ENCODE results near the gene SESN3. TPM values are rescaled to one million over a fixed set of nuclear protein-coding genes. Genes with fewer than 3 reads are reported as not detected.
"Not testable (repeated sequence)": the region's sequence is repeated elsewhere in the genome, so short reads cannot be mapped to it uniquely, and the experiment has no call there.

SESN3 gene
- total RNA-seq, 5 donors from 2014 or later (not counting 1 experiment from before 2014, with no cell fraction given), result 61.5 to 150 (median 132) TPM

DNA sequence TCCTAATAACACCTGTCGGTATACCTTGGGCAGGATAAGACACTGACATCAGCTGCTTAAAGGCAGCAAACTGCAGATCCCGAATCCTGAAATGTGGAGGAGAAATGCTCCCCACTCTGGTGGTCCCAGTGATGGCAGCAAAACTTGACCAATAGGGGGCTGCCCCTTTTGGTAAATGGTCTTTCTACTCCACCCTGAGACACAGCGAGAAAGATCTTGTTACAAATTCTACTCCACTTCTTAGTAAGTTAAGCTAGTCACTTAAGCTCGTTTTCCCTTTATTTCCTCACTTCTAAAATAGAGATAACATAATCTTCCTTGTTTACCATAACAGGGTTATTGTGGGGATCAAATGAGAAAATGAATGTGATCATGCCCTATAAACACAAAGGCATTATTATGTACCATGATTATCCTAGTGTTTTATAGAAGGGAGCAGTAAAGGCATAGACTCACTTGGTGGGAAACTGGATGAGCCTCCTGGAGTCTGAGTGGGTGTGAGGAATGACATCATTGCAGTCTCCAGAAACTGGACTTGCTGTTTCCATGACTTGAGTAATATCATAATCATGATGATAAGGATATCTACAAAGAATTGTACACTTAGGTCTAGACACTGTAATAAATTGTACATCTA, 90.5 kb downstream of the SESN3 start:
- Mint-ChIP-seq H3K9me3 (no peaks in the 10 kb centered on the region), H3K4me3 (no peak overlapping the region), H3K27me3 (peaks cover 22 to 26% of the 10 kb centered on the region in 2 donors), H3K27ac (no peak overlapping the region), H3K4me1 (no peaks in the 10 kb centered on the region), H3K36me3 (no peaks in the 10 kb centered on the region)
- ATAC-seq (replicated peaks in 1 of 4) (no peak), DNase-seq (no peak)
- Histone ChIP-seq H3K27me3 (replicated peaks in 1 of 2; ENCODE audit: control insufficient read depth in 2 of 2, extremely low read depth in 1 of 2, insufficient read depth in 2 of 2, low read length in 1 of 2) (peaks cover 0 to 6% of the 10 kb centered on the region in 2 experiments), H3K9me3 (no peaks in the 10 kb centered on the region), H3K4me3 (ENCODE audit: control insufficient read depth in 1 of 2, extremely low read depth in 1 of 2, low read length in 1 of 2) (no peak overlapping the region), H3K36me3 (ENCODE audit: control insufficient read depth in 2 of 2, extremely low read depth in 1 of 2, insufficient read depth in 1 of 2, low read length in 1 of 2) (no peaks in the 10 kb centered on the region), H3K4me1 (ENCODE audit: control insufficient read depth in 1 of 2, extremely low read depth in 1 of 2, insufficient read depth in 2 of 2, low read length in 2 of 2) (no peaks in the 10 kb centered on the region), H3K27ac (ENCODE audit: low read length) (no peak overlapping the region)
- POLR2A ChIA-PET, result no interaction called here
- CTCF ChIA-PET, result interaction anchor here in 1 of 2 donors (0.5 kb wide), 1 partner anchor 912 kb away, joined by 3 read pairs; no protein-coding TSS in a partner anchor
- WGBS (ENCODE audit: insufficient coverage), result 80% methylated on average over 1 of the region's 4 CpGs

GRCh38 chr11:95138448-95138847, 92.6 kb downstream of the SESN3 start:
- POLR2A ChIA-PET, result no interaction called here
- Mint-ChIP-seq H3K4me3 (no peak overlapping the region), H3K9me3 (no peaks in the 10 kb centered on the region), H3K27ac (no peak overlapping the region), H3K4me1 (no peaks in the 10 kb centered on the region), H3K36me3 (peaks cover 3% of the 10 kb centered on the region), H3K27me3 (peaks cover 3 to 8% of the 10 kb centered on the region in 2 donors)
- no CpG with 5 or more reads among the region's 2 CpGs for WGBS (ENCODE audit: insufficient coverage)
- no peaks in the 10 kb centered on the region for H3K4me1 ChIP-seq (ENCODE audit: control insufficient read depth in 1 of 2, extremely low read depth in 1 of 2, insufficient read depth in 2 of 2, low read length in 2 of 2)
- no peak for DNase-seq
- ATAC-seq (replicated peaks in 1 of 4), result peak in 2 of 4 experiments; percentile 63 to 65
- H3K27me3 ChIP-seq (replicated peaks in 1 of 2; ENCODE audit: control insufficient read depth in 2 of 2, extremely low read depth in 1 of 2, insufficient read depth in 2 of 2, low read length in 1 of 2), result peaks cover 0 to 2% of the 10 kb centered on the region in 2 experiments
- H3K9me3 ChIP-seq, result no peaks in the 10 kb centered on the region
- no peak overlapping the region for H3K27ac ChIP-seq (ENCODE audit: low read length)
- CTCF ChIA-PET, result interaction anchor here in 1 of 2 donors (0.6 kb wide), 1 partner anchor 31 kb away, joined by 4 read pairs; no protein-coding TSS in a partner anchor
- H3K36me3 ChIP-seq (ENCODE audit: control insufficient read depth in 2 of 2, extremely low read depth in 1 of 2, insufficient read depth in 1 of 2, low read length in 1 of 2), result no peaks in the 10 kb centered on the region
- H3K4me3 ChIP-seq (ENCODE audit: control insufficient read depth in 1 of 2, extremely low read depth in 1 of 2, low read length in 1 of 2), result no peak overlapping the region

DNA sequence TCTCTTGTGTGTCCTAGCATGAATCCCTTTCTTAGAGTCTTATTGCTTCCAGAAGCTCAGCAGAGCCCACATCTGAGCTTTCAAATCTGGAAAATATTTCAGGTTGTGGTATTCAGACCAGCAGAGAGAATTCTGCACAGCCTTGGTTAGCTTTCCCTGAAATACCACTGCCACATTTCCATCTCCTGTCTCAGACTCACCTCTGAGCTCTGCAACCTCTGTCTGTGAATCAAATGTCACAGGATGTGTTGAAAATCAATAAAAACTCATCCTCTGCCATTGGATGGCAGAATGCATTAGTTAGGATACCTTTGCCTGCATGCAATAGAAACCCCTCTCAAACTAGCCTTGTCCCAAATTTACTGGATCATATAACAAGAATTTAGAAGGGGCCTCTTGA, 93.7 kb downstream of the SESN3 start:
- ChIA-PET POLR2A (no interaction called here), CTCF (interaction anchor here in 1 of 2 donors (0.9 to 1.1 kb wide), 2 partner anchors 10 to 568 kb away, joined by 3 to 4 read pairs; no protein-coding TSS in a partner anchor)
- Histone ChIP-seq H3K27me3 (replicated peaks in 1 of 2; ENCODE audit: control insufficient read depth in 2 of 2, extremely low read depth in 1 of 2, insufficient read depth in 2 of 2, low read length in 1 of 2) (no peaks in the 10 kb centered on the region), H3K27ac (ENCODE audit: low read length) (no peak overlapping the region), H3K36me3 (ENCODE audit: control insufficient read depth in 2 of 2, extremely low read depth in 1 of 2, insufficient read depth in 1 of 2, low read length in 1 of 2) (no peaks in the 10 kb centered on the region), H3K4me3 (ENCODE audit: control insufficient read depth in 1 of 2, extremely low read depth in 1 of 2, low read length in 1 of 2) (no peak overlapping the region), H3K9me3 (no peaks in the 10 kb centered on the region), H3K4me1 (ENCODE audit: control insufficient read depth in 1 of 2, extremely low read depth in 1 of 2, insufficient read depth in 2 of 2, low read length in 2 of 2) (no peaks in the 10 kb centered on the region)
- H3K4me3 Mint-ChIP-seq, result no peak overlapping the region
- H3K9me3 Mint-ChIP-seq, result no peaks in the 10 kb centered on the region
- H3K36me3 Mint-ChIP-seq, result peaks cover 5% of the 10 kb centered on the region
- no peaks in the 10 kb centered on the region for H3K4me1 Mint-ChIP-seq
- peaks cover 0 to 6% of the 10 kb centered on the region in 2 donors for H3K27me3 Mint-ChIP-seq
- ATAC-seq (replicated peaks in 1 of 4) (no peak), DNase-seq (no peak)
- H3K27ac Mint-ChIP-seq, result no peak overlapping the region

- not testable (repeated sequence) for H3K27me3 Mint-ChIP-seq; DNase-seq; H3K4me1 ChIP-seq (ENCODE audit: control insufficient read depth in 1 of 2, extremely low read depth in 1 of 2, insufficient read depth in 2 of 2, low read length in 2 of 2); H3K36me3 Mint-ChIP-seq; ATAC-seq (replicated peaks in 1 of 4); H3K27ac Mint-ChIP-seq; H3K27ac ChIP-seq (ENCODE audit: low read length); H3K4me3 Mint-ChIP-seq; H3K27me3 ChIP-seq (replicated peaks in 1 of 2; ENCODE audit: control insufficient read depth in 2 of 2, extremely low read depth in 1 of 2, insufficient read depth in 2 of 2, low read length in 1 of 2); H3K4me1 Mint-ChIP-seq; H3K36me3 ChIP-seq (ENCODE audit: control insufficient read depth in 2 of 2, extremely low read depth in 1 of 2, insufficient read depth in 1 of 2, low read length in 1 of 2); H3K9me3 Mint-ChIP-seq; H3K9me3 ChIP-seq; H3K4me3 ChIP-seq (ENCODE audit: control insufficient read depth in 1 of 2, extremely low read depth in 1 of 2, low read length in 1 of 2)
- ChIA-PET CTCF (interaction anchor here (0.5 to 1.1 kb wide), 3 partner anchors 11 to 1326 kb away, joined by 3 to 4 read pairs (median 4); no protein-coding TSS in a partner anchor), POLR2A (interaction anchor here in 1 of 2 donors (0.7 kb wide), 1 partner anchor 651 kb away, joined by 3 read pairs; no protein-coding TSS in a partner anchor)
- WGBS (ENCODE audit: insufficient coverage), result no CpG with 5 or more reads among the region's 4 CpGs
Observed at GRCh38 chr11:95136747-95137146, 94.3 kb downstream of the SESN3 start.

DNA sequence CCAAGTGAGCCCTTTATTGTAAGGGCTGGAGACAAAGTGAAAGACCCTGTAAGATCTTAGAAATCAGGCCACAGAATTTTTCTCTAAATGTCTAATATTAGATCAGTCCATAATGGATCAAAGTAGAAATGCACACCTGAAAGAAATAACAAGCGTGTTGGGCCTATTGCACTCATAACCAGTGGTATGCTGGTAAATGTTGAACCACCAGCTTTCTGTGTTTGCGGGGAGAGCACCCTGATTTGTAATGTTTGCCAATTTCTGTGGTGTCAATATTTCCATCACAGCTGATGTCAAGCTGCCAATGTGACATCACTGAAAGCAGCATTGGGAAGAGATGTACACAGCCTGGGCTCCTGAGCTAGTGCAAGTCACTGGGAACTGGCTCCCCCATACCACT, 95.1 kb downstream of the SESN3 start:
- Mint-ChIP-seq H3K9me3 (no peaks in the 10 kb centered on the region), H3K27ac (no peak overlapping the region), H3K27me3 (no peaks in the 10 kb centered on the region), H3K36me3 (peaks cover 12% of the 10 kb centered on the region), H3K4me1 (no peaks in the 10 kb centered on the region), H3K4me3 (no peak overlapping the region)
- ATAC-seq (replicated peaks in 1 of 4), result no peak
- Histone ChIP-seq H3K27me3 (replicated peaks in 1 of 2; ENCODE audit: control insufficient read depth in 2 of 2, extremely low read depth in 1 of 2, insufficient read depth in 2 of 2, low read length in 1 of 2) (no peaks in the 10 kb centered on the region), H3K4me1 (ENCODE audit: control insufficient read depth in 1 of 2, extremely low read depth in 1 of 2, insufficient read depth in 2 of 2, low read length in 2 of 2) (no peaks in the 10 kb centered on the region), H3K9me3 (no peaks in the 10 kb centered on the region), H3K4me3 (ENCODE audit: control insufficient read depth in 1 of 2, extremely low read depth in 1 of 2, low read length in 1 of 2) (no peak overlapping the region), H3K27ac (ENCODE audit: low read length) (no peak overlapping the region), H3K36me3 (ENCODE audit: control insufficient read depth in 2 of 2, extremely low read depth in 1 of 2, insufficient read depth in 1 of 2, low read length in 1 of 2) (peaks cover 0 to under 1% of the 10 kb centered on the region in 2 donors)
- WGBS (ENCODE audit: insufficient coverage), result 100% methylated on average over 1 of the region's 2 CpGs
- CTCF ChIA-PET, result interaction anchor here in 1 of 2 donors (0.9 kb wide), 1 partner anchor 11 kb away, joined by 3 read pairs; no protein-coding TSS in a partner anchor
- POLR2A ChIA-PET, result interaction anchor here (0.5 to 0.7 kb wide), 2 partner anchors 651 to 787 kb away, joined by 3 read pairs; no protein-coding TSS in a partner anchor
- DNase-seq, result no peak

GRCh38 chr11:95135155-95135554, 95.8 kb downstream of the SESN3 start:
- H3K9me3 ChIP-seq, result no peaks in the 10 kb centered on the region
- POLR2A ChIA-PET, result no interaction called here
- ATAC-seq (replicated peaks in 1 of 4), result no peak

More at GRCh38 chr11:95135155-95135554, 95.8 kb downstream of the SESN3 start:
- Histone ChIP-seq H3K4me1 (ENCODE audit: control insufficient read depth in 1 of 2, extremely low read depth in 1 of 2, insufficient read depth in 2 of 2, low read length in 2 of 2) (no peaks in the 10 kb centered on the region), H3K27me3 (replicated peaks in 1 of 2; ENCODE audit: control insufficient read depth in 2 of 2, extremely low read depth in 1 of 2, insufficient read depth in 2 of 2, low read length in 1 of 2) (no peaks in the 10 kb centered on the region), H3K27ac (ENCODE audit: low read length) (no peak overlapping the region), H3K4me3 (ENCODE audit: control insufficient read depth in 1 of 2, extremely low read depth in 1 of 2, low read length in 1 of 2) (no peak overlapping the region), H3K36me3 (ENCODE audit: control insufficient read depth in 2 of 2, extremely low read depth in 1 of 2, insufficient read depth in 1 of 2, low read length in 1 of 2) (peaks cover 0 to 2% of the 10 kb centered on the region in 2 donors)
- Mint-ChIP-seq H3K9me3 (no peaks in the 10 kb centered on the region), H3K4me3 (no peak overlapping the region), H3K27ac (no peak overlapping the region), H3K36me3 (peaks cover 17% of the 10 kb centered on the region), H3K27me3 (no peaks in the 10 kb centered on the region), H3K4me1 (no peaks in the 10 kb centered on the region)
- CTCF ChIA-PET, result no interaction called here
- no peak for DNase-seq
- WGBS (ENCODE audit: insufficient coverage), result no CpG with 5 or more reads among the region's 6 CpGs
